Measurements from ENCODE around the gene TEX9.

Gene TEX9

DNA sequence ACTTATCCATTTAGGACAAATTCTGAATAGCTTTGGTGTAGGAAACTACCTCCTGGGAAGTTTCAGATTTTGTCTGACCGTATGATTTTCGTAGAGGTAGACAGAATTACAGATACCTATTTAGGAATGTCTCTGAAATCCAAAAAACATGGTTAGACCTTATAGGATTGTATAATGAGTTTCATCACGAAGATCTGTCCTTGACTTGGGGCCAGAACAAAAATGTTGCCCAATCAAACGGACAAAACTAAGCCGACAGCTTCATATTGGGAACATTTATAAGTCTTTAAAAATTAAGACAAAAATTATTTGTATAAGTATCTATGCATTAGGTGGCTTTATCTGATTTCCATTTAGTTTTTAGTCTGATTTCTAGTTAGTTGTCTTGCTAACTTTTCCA is 67.1 kb downstream of the TEX9 start:
- no peaks in the 10 kb centered on the region for H3K4me1 ChIP-seq (ENCODE audit: insufficient read depth, poor library complexity, severe bottlenecking)
- peaks cover 9% of the 10 kb centered on the region; the same call in 1 of the 2 replicates for H3K36me3 ChIP-seq (ENCODE audit: low read depth)
- H3K4me3 ChIP-seq (ENCODE audit: severe bottlenecking): no peak overlapping the region
- H3K27ac ChIP-seq (ENCODE audit: poor library complexity, severe bottlenecking): no peak overlapping the region
- DNase-seq (ENCODE audit: low spot score) (no peak), ATAC-seq (ENCODE audit: low read depth) (no peak)
- no peaks in the 10 kb centered on the region for H3K9me3 ChIP-seq (ENCODE audit: severe bottlenecking)
- TF ChIP-seq, protein P1, sequence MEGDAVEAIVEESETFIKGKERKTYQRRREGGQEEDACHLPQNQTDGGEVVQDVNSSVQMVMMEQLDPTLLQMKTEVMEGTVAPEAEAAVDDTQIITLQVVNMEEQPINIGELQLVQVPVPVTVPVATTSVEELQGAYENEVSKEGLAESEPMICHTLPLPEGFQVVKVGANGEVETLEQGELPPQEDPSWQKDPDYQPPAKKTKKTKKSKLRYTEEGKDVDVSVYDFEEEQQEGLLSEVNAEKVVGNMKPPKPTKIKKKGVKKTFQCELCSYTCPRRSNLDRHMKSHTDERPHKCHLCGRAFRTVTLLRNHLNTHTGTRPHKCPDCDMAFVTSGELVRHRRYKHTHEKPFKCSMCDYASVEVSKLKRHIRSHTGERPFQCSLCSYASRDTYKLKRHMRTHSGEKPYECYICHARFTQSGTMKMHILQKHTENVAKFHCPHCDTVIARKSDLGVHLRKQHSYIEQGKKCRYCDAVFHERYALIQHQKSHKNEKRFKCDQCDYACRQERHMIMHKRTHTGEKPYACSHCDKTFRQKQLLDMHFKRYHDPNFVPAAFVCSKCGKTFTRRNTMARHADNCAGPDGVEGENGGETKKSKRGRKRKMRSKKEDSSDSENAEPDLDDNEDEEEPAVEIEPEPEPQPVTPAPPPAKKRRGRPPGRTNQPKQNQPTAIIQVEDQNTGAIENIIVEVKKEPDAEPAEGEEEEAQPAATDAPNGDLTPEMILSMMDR (IDR thresholded peaks at IDR 0.05; ENCODE audit: poor library complexity, severe bottlenecking): no peak
- H3K27me3 ChIP-seq (ENCODE audit: insufficient read depth, poor library complexity, severe bottlenecking): no peaks in the 10 kb centered on the region

DNA sequence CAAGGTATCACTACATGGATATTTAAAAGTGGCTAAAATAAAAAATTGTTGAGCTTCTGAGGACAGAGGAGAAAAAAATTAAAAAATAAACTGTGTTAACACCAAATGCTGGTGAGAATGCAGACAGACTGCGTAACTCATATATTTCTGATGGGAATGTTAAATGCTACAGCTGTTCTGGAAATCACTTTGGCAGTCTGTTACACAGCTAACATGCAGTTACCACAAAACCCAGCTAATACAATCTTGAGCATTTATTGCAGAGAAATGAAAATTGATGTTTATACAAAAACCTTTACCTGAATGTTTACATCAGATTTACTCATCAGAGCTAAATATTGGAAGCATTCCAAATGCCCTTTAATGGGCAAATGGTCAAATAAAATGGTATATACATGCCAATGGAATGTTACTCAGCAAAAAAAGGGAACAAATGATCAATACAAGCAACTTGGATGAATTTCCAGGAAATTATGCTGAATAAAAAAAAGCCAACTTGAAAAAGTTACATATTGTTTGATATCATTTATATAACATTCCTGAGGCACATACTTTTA is 75.1 kb downstream of the TEX9 start:
- Histone ChIP-seq H3K27me3 (ENCODE audit: insufficient read depth, poor library complexity, severe bottlenecking) (no peaks in the 10 kb centered on the region), H3K36me3 (ENCODE audit: low read depth) (peaks cover 8% of the 10 kb centered on the region; the same call in 1 of the 2 replicates), H3K4me3 (ENCODE audit: severe bottlenecking) (no peak overlapping the region), H3K9me3 (ENCODE audit: severe bottlenecking) (no peaks in the 10 kb centered on the region), H3K4me1 (ENCODE audit: insufficient read depth, poor library complexity, severe bottlenecking) (peaks cover 13% of the 10 kb centered on the region), H3K27ac (ENCODE audit: poor library complexity, severe bottlenecking) (peak overlapping the region; percentile 56)
- TF ChIP-seq, protein P1 (IDR thresholded peaks at IDR 0.05; ENCODE audit: poor library complexity, severe bottlenecking): no peak
- DNase-seq (ENCODE audit: low spot score) (no peak), ATAC-seq (ENCODE audit: low read depth) (peak; percentile 90)

DNA sequence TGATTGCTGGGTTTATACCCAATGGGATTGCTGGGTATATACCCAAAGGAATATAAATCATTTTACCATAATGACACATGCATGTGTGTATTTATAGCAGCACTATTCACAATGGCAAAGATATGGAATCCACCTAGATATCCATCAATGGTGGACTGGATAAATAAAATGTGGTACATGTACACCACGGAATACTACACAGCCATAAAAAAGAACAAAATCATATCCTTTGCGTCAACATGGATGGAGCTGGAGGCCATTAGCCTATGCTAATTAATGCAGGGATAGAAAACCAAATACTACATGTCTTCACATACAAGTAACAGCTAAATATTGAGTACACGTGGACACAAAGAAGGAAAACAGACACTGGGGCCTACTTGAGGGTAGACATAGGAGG is 77.1 kb downstream of the TEX9 start:
- Histone ChIP-seq H3K27me3 (ENCODE audit: insufficient read depth, poor library complexity, severe bottlenecking) (no peaks in the 10 kb centered on the region), H3K27ac (ENCODE audit: poor library complexity, severe bottlenecking) (no peak overlapping the region), H3K4me3 (ENCODE audit: severe bottlenecking) (no peak overlapping the region), H3K9me3 (ENCODE audit: severe bottlenecking) (no peaks in the 10 kb centered on the region), H3K36me3 (ENCODE audit: low read depth) (peaks cover 8% of the 10 kb centered on the region; the same call in 1 of the 2 replicates), H3K4me1 (ENCODE audit: insufficient read depth, poor library complexity, severe bottlenecking) (peaks cover 13% of the 10 kb centered on the region)
- ATAC-seq (ENCODE audit: low read depth): no peak
- TF ChIP-seq, protein P1 (IDR thresholded peaks at IDR 0.05; ENCODE audit: poor library complexity, severe bottlenecking): no peak
- DNase-seq (ENCODE audit: low spot score): no peak

DNA sequence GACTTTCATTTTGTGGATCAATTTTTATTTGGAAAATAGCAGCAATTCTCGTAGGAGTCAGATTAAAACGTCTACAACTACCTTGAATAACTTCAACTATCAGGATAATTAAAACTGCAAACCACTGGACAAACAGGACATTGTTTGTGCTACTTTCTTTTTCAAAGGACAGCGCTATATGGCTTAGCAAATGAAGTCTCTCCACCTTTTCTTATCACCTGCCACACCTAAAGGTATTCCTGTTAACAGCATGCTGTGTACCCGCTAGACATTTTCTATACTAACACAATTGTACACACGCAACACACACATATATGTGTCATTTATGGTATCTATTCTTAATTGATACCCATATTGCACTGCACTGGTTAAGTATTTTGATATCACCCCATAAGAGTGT is 80.5 kb downstream of the TEX9 start:
- no peaks in the 10 kb centered on the region for H3K27me3 ChIP-seq (ENCODE audit: insufficient read depth, poor library complexity, severe bottlenecking)
- H3K4me3 ChIP-seq (ENCODE audit: severe bottlenecking): no peak overlapping the region
- no peak overlapping the region for H3K27ac ChIP-seq (ENCODE audit: poor library complexity, severe bottlenecking)
- no peak for DNase-seq (ENCODE audit: low spot score)
- peaks cover 2% of the 10 kb centered on the region for H3K4me1 ChIP-seq (ENCODE audit: insufficient read depth, poor library complexity, severe bottlenecking)
- TF ChIP-seq, protein P1 (IDR thresholded peaks at IDR 0.05; ENCODE audit: poor library complexity, severe bottlenecking): no peak
- no peaks in the 10 kb centered on the region for H3K9me3 ChIP-seq (ENCODE audit: severe bottlenecking)
- peaks cover 8% of the 10 kb centered on the region; the same call in 1 of the 2 replicates for H3K36me3 ChIP-seq (ENCODE audit: low read depth)
- ATAC-seq (ENCODE audit: low read depth): no peak

DNA sequence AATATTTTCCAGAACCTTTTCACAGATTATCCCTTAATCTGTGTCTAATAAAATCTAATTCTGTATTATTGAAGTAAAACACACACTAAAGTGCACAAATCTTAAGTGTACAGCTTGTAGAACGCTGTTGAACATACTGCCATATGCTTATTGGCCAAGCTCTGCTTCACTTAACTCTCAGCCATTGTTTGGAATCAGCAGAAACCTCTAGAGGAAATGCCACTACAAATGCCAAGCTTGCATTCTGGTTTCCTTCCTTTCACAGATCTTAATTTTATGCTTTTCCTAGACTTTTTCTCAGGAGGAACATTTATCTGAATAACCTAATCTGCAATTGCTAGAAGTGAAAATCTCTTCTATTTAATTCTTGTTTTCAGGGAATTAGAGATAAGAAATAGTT is 89.6 kb downstream of the TEX9 start:
- Histone ChIP-seq H3K9me3 (ENCODE audit: severe bottlenecking) (no peaks in the 10 kb centered on the region), H3K4me3 (ENCODE audit: severe bottlenecking) (no peak overlapping the region), H3K36me3 (ENCODE audit: low read depth) (no peaks in the 10 kb centered on the region), H3K4me1 (ENCODE audit: insufficient read depth, poor library complexity, severe bottlenecking) (no peaks in the 10 kb centered on the region), H3K27ac (ENCODE audit: poor library complexity, severe bottlenecking) (no peak overlapping the region), H3K27me3 (ENCODE audit: insufficient read depth, poor library complexity, severe bottlenecking) (no peaks in the 10 kb centered on the region)
- ATAC-seq (ENCODE audit: low read depth) (no peak), DNase-seq (ENCODE audit: low spot score) (no peak)
- TF ChIP-seq, protein P1 (IDR thresholded peaks at IDR 0.05; ENCODE audit: poor library complexity, severe bottlenecking): no peak

Data from RWPE2 (cell line).